ENCODE data around the gene SPDYE4. TPM values are rescaled to one million over a fixed set of nuclear protein-coding genes. Genes with fewer than 3 reads are reported as not detected.

The SPDYE4 gene
- total RNA-seq, 1 donor from 2014 or later: not detected

GRCh38 chr17:8713878-8714277 is 44.5 kb downstream of the SPDYE4 start:
- Mint-ChIP-seq H3K36me3 (ENCODE audit: low read depth, unreplicated experiment) (no peaks in the 10 kb centered on the region), H3K27me3 (ENCODE audit: low read depth, unreplicated experiment) (peaks cover 7% of the 10 kb centered on the region), H3K4me1 (ENCODE audit: low read depth, unreplicated experiment) (no peaks in the 10 kb centered on the region), H3K27ac (ENCODE audit: unreplicated experiment) (no peak overlapping the region), H3K9me3 (ENCODE audit: unreplicated experiment) (peaks cover 12% of the 10 kb centered on the region), H3K4me3 (ENCODE audit: unreplicated experiment) (no peak overlapping the region)
- TF ChIP-seq EZH2 (IDR thresholded peaks at IDR 0.05; ENCODE audit: insufficient read depth, low read length): no peak
- TF ChIP-seq CTCF (IDR thresholded peaks at IDR 0.05; ENCODE audit: insufficient read depth, low read depth, low read length): no peak
- Histone ChIP-seq H2AFZ (ENCODE audit: low read depth, low read length) (no peak overlapping the region), H3K9me3 (ENCODE audit: insufficient read depth, low read depth, low read length) (peaks cover 4% of the 10 kb centered on the region), H3K27ac (ENCODE audit: low read depth, low read length) (no peak overlapping the region), H3K36me3 (ENCODE audit: insufficient read depth, low read length) (no peaks in the 10 kb centered on the region), H3K4me2 (ENCODE audit: low read length) (no peak overlapping the region), H3K9ac (ENCODE audit: low read length) (no peak overlapping the region), H3K27me3 (ENCODE audit: insufficient read depth, low read length) (no peaks in the 10 kb centered on the region), H3K79me2 (ENCODE audit: insufficient read depth, low read length) (no peaks in the 10 kb centered on the region), H4K20me1 (ENCODE audit: insufficient read depth, low read length) (no peaks in the 10 kb centered on the region), H3K4me1 (ENCODE audit: insufficient read depth, low read length) (no peaks in the 10 kb centered on the region), H3K4me3 (ENCODE audit: insufficient read depth, low read depth, low read length) (no peak overlapping the region)
- DNase-seq (ENCODE audit: low read depth) (no peak), FAIRE-seq (no peak)

- TF ChIP-seq EZH2 (IDR thresholded peaks at IDR 0.05; ENCODE audit: insufficient read depth, low read length): no peak
- TF ChIP-seq CTCF (IDR thresholded peaks at IDR 0.05; ENCODE audit: insufficient read depth, low read depth, low read length): no peak
- Histone ChIP-seq H3K27ac (ENCODE audit: low read depth, low read length) (no peak overlapping the region), H3K36me3 (ENCODE audit: insufficient read depth, low read length) (no peaks in the 10 kb centered on the region), H2AFZ (ENCODE audit: low read depth, low read length) (no peak overlapping the region), H3K4me2 (ENCODE audit: low read length) (no peak overlapping the region), H4K20me1 (ENCODE audit: insufficient read depth, low read length) (no peaks in the 10 kb centered on the region), H3K4me1 (ENCODE audit: insufficient read depth, low read length) (no peaks in the 10 kb centered on the region), H3K9me3 (ENCODE audit: insufficient read depth, low read depth, low read length) (peaks cover 4% of the 10 kb centered on the region), H3K27me3 (ENCODE audit: insufficient read depth, low read length) (no peaks in the 10 kb centered on the region), H3K4me3 (ENCODE audit: insufficient read depth, low read depth, low read length) (no peak overlapping the region), H3K79me2 (ENCODE audit: insufficient read depth, low read length) (no peaks in the 10 kb centered on the region), H3K9ac (ENCODE audit: low read length) (no peak overlapping the region)
- H3K27me3 Mint-ChIP-seq (ENCODE audit: low read depth, unreplicated experiment): peaks cover 7% of the 10 kb centered on the region
- no peak for DNase-seq (ENCODE audit: low read depth)
- H3K4me1 Mint-ChIP-seq (ENCODE audit: low read depth, unreplicated experiment): no peaks in the 10 kb centered on the region
- H3K36me3 Mint-ChIP-seq (ENCODE audit: low read depth, unreplicated experiment): peaks cover under 1% of the 10 kb centered on the region
- no peak for FAIRE-seq
- H3K9me3 Mint-ChIP-seq (ENCODE audit: unreplicated experiment): peaks cover 12% of the 10 kb centered on the region
- no peak overlapping the region for H3K4me3 Mint-ChIP-seq (ENCODE audit: unreplicated experiment)
- H3K27ac Mint-ChIP-seq (ENCODE audit: unreplicated experiment): no peak overlapping the region
Observed at GRCh38 chr17:8713315-8713714, 45.0 kb downstream of the SPDYE4 start.

- Histone ChIP-seq H3K79me2 (ENCODE audit: insufficient read depth, low read length) (no peaks in the 10 kb centered on the region), H3K27me3 (ENCODE audit: insufficient read depth, low read length) (no peaks in the 10 kb centered on the region), H3K4me3 (ENCODE audit: insufficient read depth, low read depth, low read length) (no peak overlapping the region), H3K27ac (ENCODE audit: low read depth, low read length) (no peak overlapping the region), H3K36me3 (ENCODE audit: insufficient read depth, low read length) (no peaks in the 10 kb centered on the region), H3K4me1 (ENCODE audit: insufficient read depth, low read length) (no peaks in the 10 kb centered on the region), H4K20me1 (ENCODE audit: insufficient read depth, low read length) (no peaks in the 10 kb centered on the region), H2AFZ (ENCODE audit: low read depth, low read length) (no peak overlapping the region), H3K9ac (ENCODE audit: low read length) (no peak overlapping the region), H3K4me2 (ENCODE audit: low read length) (no peak overlapping the region), H3K9me3 (ENCODE audit: insufficient read depth, low read depth, low read length) (peaks cover 4% of the 10 kb centered on the region)
- no peak overlapping the region for H3K27ac Mint-ChIP-seq (ENCODE audit: unreplicated experiment)
- DNase-seq (ENCODE audit: low read depth): no peak
- no peak for TF ChIP-seq CTCF (IDR thresholded peaks at IDR 0.05; ENCODE audit: insufficient read depth, low read depth, low read length)
- TF ChIP-seq EZH2 (IDR thresholded peaks at IDR 0.05; ENCODE audit: insufficient read depth, low read length): no peak
- H3K27me3 Mint-ChIP-seq (ENCODE audit: low read depth, unreplicated experiment): peaks cover 12% of the 10 kb centered on the region
- FAIRE-seq: no peak
- H3K9me3 Mint-ChIP-seq (ENCODE audit: unreplicated experiment): peaks cover 15% of the 10 kb centered on the region
- H3K36me3 Mint-ChIP-seq (ENCODE audit: low read depth, unreplicated experiment): peaks cover 4% of the 10 kb centered on the region
- H3K4me1 Mint-ChIP-seq (ENCODE audit: low read depth, unreplicated experiment): peaks cover 3% of the 10 kb centered on the region
- H3K4me3 Mint-ChIP-seq (ENCODE audit: unreplicated experiment): no peak overlapping the region
Observed at GRCh38 chr17:8712698-8713097, 45.6 kb downstream of the SPDYE4 start.

Measured in astrocyte (in vitro differentiated cells and primary cell).